ENCODE measurements around the gene MAN1C1.

DNA sequence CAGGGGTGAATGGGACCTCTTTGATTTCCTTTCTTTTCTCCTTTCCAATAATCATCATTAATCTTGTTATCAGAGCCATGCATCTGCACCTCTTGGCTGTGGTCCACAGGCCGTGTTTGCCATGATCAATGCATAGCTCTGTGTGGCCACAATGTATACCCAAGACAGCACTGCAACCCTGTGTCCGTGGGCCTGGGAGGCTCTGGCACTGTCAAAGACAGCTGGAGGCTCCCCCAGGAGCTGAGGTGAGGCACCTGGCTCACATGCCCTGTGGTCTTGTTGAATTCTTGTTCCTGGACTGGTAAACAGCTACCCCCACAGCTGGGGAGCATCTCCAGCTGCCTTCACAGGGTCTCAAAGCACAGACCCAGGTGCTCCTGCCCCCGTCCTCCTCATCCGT, 116.2 kb downstream of the MAN1C1 start:
- TF ChIP-seq, protein P1, sequence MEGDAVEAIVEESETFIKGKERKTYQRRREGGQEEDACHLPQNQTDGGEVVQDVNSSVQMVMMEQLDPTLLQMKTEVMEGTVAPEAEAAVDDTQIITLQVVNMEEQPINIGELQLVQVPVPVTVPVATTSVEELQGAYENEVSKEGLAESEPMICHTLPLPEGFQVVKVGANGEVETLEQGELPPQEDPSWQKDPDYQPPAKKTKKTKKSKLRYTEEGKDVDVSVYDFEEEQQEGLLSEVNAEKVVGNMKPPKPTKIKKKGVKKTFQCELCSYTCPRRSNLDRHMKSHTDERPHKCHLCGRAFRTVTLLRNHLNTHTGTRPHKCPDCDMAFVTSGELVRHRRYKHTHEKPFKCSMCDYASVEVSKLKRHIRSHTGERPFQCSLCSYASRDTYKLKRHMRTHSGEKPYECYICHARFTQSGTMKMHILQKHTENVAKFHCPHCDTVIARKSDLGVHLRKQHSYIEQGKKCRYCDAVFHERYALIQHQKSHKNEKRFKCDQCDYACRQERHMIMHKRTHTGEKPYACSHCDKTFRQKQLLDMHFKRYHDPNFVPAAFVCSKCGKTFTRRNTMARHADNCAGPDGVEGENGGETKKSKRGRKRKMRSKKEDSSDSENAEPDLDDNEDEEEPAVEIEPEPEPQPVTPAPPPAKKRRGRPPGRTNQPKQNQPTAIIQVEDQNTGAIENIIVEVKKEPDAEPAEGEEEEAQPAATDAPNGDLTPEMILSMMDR (IDR thresholded peaks at IDR 0.05), result no peak
- TF ChIP-seq POLR2AphosphoS5 (IDR thresholded peaks at IDR 0.05; ENCODE audit: low read depth, low read length), result no peak
- TF ChIP-seq SIN3A (IDR thresholded peaks at IDR 0.05; ENCODE audit: borderline replicate concordance, insufficient read depth, low read depth, low read length), result no peak
- TF ChIP-seq, protein P2, sequence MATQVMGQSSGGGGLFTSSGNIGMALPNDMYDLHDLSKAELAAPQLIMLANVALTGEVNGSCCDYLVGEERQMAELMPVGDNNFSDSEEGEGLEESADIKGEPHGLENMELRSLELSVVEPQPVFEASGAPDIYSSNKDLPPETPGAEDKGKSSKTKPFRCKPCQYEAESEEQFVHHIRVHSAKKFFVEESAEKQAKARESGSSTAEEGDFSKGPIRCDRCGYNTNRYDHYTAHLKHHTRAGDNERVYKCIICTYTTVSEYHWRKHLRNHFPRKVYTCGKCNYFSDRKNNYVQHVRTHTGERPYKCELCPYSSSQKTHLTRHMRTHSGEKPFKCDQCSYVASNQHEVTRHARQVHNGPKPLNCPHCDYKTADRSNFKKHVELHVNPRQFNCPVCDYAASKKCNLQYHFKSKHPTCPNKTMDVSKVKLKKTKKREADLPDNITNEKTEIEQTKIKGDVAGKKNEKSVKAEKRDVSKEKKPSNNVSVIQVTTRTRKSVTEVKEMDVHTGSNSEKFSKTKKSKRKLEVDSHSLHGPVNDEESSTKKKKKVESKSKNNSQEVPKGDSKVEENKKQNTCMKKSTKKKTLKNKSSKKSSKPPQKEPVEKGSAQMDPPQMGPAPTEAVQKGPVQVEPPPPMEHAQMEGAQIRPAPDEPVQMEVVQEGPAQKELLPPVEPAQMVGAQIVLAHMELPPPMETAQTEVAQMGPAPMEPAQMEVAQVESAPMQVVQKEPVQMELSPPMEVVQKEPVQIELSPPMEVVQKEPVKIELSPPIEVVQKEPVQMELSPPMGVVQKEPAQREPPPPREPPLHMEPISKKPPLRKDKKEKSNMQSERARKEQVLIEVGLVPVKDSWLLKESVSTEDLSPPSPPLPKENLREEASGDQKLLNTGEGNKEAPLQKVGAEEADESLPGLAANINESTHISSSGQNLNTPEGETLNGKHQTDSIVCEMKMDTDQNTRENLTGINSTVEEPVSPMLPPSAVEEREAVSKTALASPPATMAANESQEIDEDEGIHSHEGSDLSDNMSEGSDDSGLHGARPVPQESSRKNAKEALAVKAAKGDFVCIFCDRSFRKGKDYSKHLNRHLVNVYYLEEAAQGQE (IDR thresholded peaks at IDR 0.05; ENCODE audit: insufficient read depth in 1 of 2, low read depth in 2 of 2, low read length in 1 of 2), result no peak
